H1 (cell line): Measurements from ENCODE around the gene CHPF. TPM values are rescaled to one million over a fixed set of nuclear protein-coding genes. Genes with fewer than 3 reads are reported as not detected.

Experiments
- CTCF ChIA-PET: fragments of 300-600 bp; sonication (Branson Sonifier 250); formaldehyde crosslinking; loops from one replicate; lab custom pipeline; 2021; ENCODE audit not compliant: partially characterized antibody; lab: Charles Lee
- POLR2A ChIA-PET: fragments of 300-600 bp; sonication (Branson Sonifier 250); formaldehyde crosslinking; loops from one replicate; lab custom pipeline; 2021; ENCODE audit warnings: inconsistent platforms; ENCODE audit not compliant: partially characterized antibody; lab: Charles Lee
- DNase-seq, 2 experiments: peaks; one replicate each; pipeline versions ENCODE4 v3.0.0 to v3.0.0-alpha.2; 2010 to 2022; ENCODE audit warnings: low spot score in 2 of 2, low read depth in 1 of 2, mixed read lengths in 1 of 2
- FAIRE-seq: peaks from 2 replicates; lab custom pipeline; 2011; peaks lifted over from hg19 to GRCh38; lab: Jason Lieb, UNC
- H2AFZ ChIP-seq: 2 replicates; pipeline ENCODE4 v1.8.1; 2012; ENCODE audit warnings: low read length, inconsistent platforms
- H2AK5ac ChIP-seq: 2 replicates; pipeline ENCODE4 v1.6.1; 2013; ENCODE audit warnings: low read depth, low read length
- H2BK120ac ChIP-seq: replicated peaks from 2 replicates; pipeline ENCODE3; 2013; ENCODE audit warnings: low read depth, low read length, inconsistent platforms
- H2BK12ac ChIP-seq: 2 replicates; pipeline ENCODE4 v1.6.1; 2013; ENCODE audit warnings: low read depth, low read length
- H2BK15ac ChIP-seq: 2 replicates; pipeline ENCODE4 v1.6.1; 2013; ENCODE audit warnings: low read length
- H2BK20ac ChIP-seq: 2 replicates; pipeline ENCODE4 v1.6.1; 2013; ENCODE audit warnings: low read length
- H2BK5ac ChIP-seq: 2 replicates; pipeline ENCODE4 v1.6.1; 2013; ENCODE audit warnings: low read depth, low read length
- H3K14ac ChIP-seq: 2 replicates; pipeline ENCODE4 v1.6.1; 2013; ENCODE audit warnings: inconsistent platforms; ENCODE audit not compliant: insufficient read length
- H3K18ac ChIP-seq: 2 replicates; pipeline ENCODE4 v1.6.1; 2013; ENCODE audit warnings: low read length; ENCODE audit errors: extremely low read depth
- H3K23ac ChIP-seq: 2 replicates; pipeline ENCODE4 v1.6.1; 2013; ENCODE audit warnings: inconsistent platforms; ENCODE audit not compliant: insufficient read length
- H3K23me2 ChIP-seq: 2 replicates; pipeline ENCODE4 v1.6.1; 2013; ENCODE audit warnings: low read depth, low read length
- H3K27ac ChIP-seq: 2 replicates; pipeline ENCODE4 v1.6.1; 2011; ENCODE audit warnings: low read depth, low read length, inconsistent platforms
- H3K27me3 ChIP-seq, 4 experiments: replicated peaks in 1 of 4; 1 replicate in 1 of 4; 2 replicates in 3 of 4; pipeline versions ENCODE4 v1.6.1 to v1.8.1; 2011 to 2013; ENCODE audit warnings: low read length in 3 of 4, mild to moderate bottlenecking in 3 of 4, inconsistent platforms in 2 of 4, mixed read lengths in 2 of 4, moderate library complexity in 1 of 4; ENCODE audit not compliant: control insufficient read depth in 3 of 4, insufficient read depth in 3 of 4; ENCODE audit errors: extremely low read depth in 1 of 4
- H3K36me3 ChIP-seq, 4 experiments: 2 replicates each; pipeline versions ENCODE4 v1.6.1 to v1.8.1; 2011 to 2013; ENCODE audit warnings: mild to moderate bottlenecking in 4 of 4, low read length in 3 of 4, moderate library complexity in 2 of 4, control low read depth in 1 of 4, inconsistent platforms in 1 of 4; ENCODE audit not compliant: insufficient read depth in 4 of 4, control insufficient read depth in 2 of 4
- H3K4ac ChIP-seq: replicated peaks from 2 replicates; pipeline ENCODE3; 2013; ENCODE audit warnings: low read length, low read depth, mixed read lengths, inconsistent platforms; ENCODE audit not compliant: insufficient read length
- H3K4me1 ChIP-seq, 4 experiments: replicated peaks in 1 of 4; 1 replicate in 1 of 4; 2 replicates in 3 of 4; pipeline versions ENCODE4 v1.6.1 to v1.8.1; 2011 to 2013; ENCODE audit warnings: low read length in 3 of 4, inconsistent platforms in 2 of 4, mixed read lengths in 1 of 4; ENCODE audit not compliant: insufficient read depth in 4 of 4, control insufficient read depth in 3 of 4
- H3K4me2 ChIP-seq, 2 experiments: 2 replicates each; pipeline versions ENCODE4 v1.6.1 to v1.8.1; 2011 to 2013; ENCODE audit warnings: low read depth in 2 of 2, low read length in 2 of 2, control low read depth in 1 of 2, inconsistent platforms in 1 of 2, mild to moderate bottlenecking in 1 of 2; ENCODE audit not compliant: insufficient read depth in 1 of 2
- H3K4me3 ChIP-seq, 4 experiments: fragments of 200-600, 300-600 bp in 1 of 4; sonication (generic), shearing (Covaris generic), sonication (Bioruptor Twin) in 1 of 4; 2 replicates each; pipeline versions ENCODE4 v1.5.1 to v1.8.1; 2011 to 2016; ENCODE audit warnings: low read length in 4 of 4, low read depth in 3 of 4, control low read depth in 2 of 4, inconsistent platforms in 2 of 4, mild to moderate bottlenecking in 2 of 4, mixed read lengths in 1 of 4, moderate library complexity in 1 of 4; ENCODE audit not compliant: insufficient read depth in 2 of 4; ENCODE audit errors: extremely low read depth in 1 of 4
- H3K56ac ChIP-seq: replicated peaks from 2 replicates; pipeline ENCODE3; 2013; ENCODE audit warnings: low read depth, mild to moderate bottlenecking, mixed read lengths, low read length, inconsistent platforms; ENCODE audit not compliant: insufficient read length
- H3K79me1 ChIP-seq: 2 replicates; pipeline ENCODE4 v1.6.1; 2013; ENCODE audit warnings: low read depth, low read length, control low read depth
- H3K79me2 ChIP-seq, 2 experiments: 2 replicates each; pipeline versions ENCODE4 v1.6.1 to v1.8.1; 2012 to 2013; ENCODE audit warnings: low read length in 2 of 2, mild to moderate bottlenecking in 2 of 2, inconsistent platforms in 1 of 2; ENCODE audit not compliant: insufficient read depth in 2 of 2, control insufficient read depth in 1 of 2
- H3K9ac ChIP-seq, 4 experiments: replicated peaks in 1 of 4; 1 replicate in 1 of 4; 2 replicates in 3 of 4; pipeline versions ENCODE4 v1.6.1 to v1.8.1; 2011 to 2013; ENCODE audit warnings: low read depth in 3 of 4, low read length in 3 of 4, control low read depth in 2 of 4, mild to moderate bottlenecking in 2 of 4, moderate library complexity in 2 of 4, inconsistent platforms in 1 of 4; ENCODE audit errors: extremely low read depth in 1 of 4
- H3K9me3 ChIP-seq, 2 experiments: 2 replicates each; pipeline versions ENCODE4 v1.6.1 to v1.8.1; 2012 to 2013; ENCODE audit warnings: mild to moderate bottlenecking in 2 of 2, moderate library complexity in 2 of 2, control low read depth in 1 of 2, inconsistent platforms in 1 of 2, low read depth in 1 of 2, low read length in 1 of 2, mixed read lengths in 1 of 2; ENCODE audit not compliant: insufficient read depth in 2 of 2
- H4K20me1 ChIP-seq, 2 experiments: replicated peaks in 1 of 2; 2 replicates each; pipeline versions ENCODE3 to v1.8.1; 2011 to 2013; ENCODE audit warnings: inconsistent platforms in 2 of 2, low read length in 2 of 2, mild to moderate bottlenecking in 1 of 2; ENCODE audit not compliant: insufficient read depth in 2 of 2, control insufficient read depth in 1 of 2
- H4K5ac ChIP-seq: 2 replicates; pipeline ENCODE4 v1.6.1; 2013; ENCODE audit warnings: low read length, low read depth, mixed read lengths, inconsistent platforms; ENCODE audit not compliant: insufficient read length
- H4K8ac ChIP-seq: 2 replicates; pipeline ENCODE4 v1.8.0; 2013; ENCODE audit warnings: mild to moderate bottlenecking, moderate library complexity, low read length, inconsistent platforms; ENCODE audit not compliant: insufficient read depth; ENCODE audit errors: extremely low read depth
- H4K91ac ChIP-seq: replicated peaks from 2 replicates; pipeline ENCODE3; 2013; ENCODE audit warnings: low read length, mixed read lengths, inconsistent platforms; ENCODE audit not compliant: insufficient read length
- CBX8 ChIP-seq: fragments of 300-800, 300-1000 bp; sonication (generic); IDR thresholded peaks from 2 replicates; pipeline ENCODE4 v1.7.1; 2016; ENCODE audit warnings: low read depth, low read length, borderline replicate concordance
- EGR1 ChIP-seq: IDR thresholded peaks from 2 replicates; pipeline ENCODE4 v1.6.1; 2011; ENCODE audit warnings: low read depth, low read length, borderline replicate concordance
- EP300 ChIP-seq, 2 experiments: IDR thresholded peaks; 1 replicate in 1 of 2; 2 replicates in 1 of 2; pipeline ENCODE4 v1.6.1; 2011 to 2012; ENCODE audit warnings: low read depth in 2 of 2, low read length in 2 of 2, mild to moderate bottlenecking in 2 of 2, borderline replicate concordance in 1 of 2, inconsistent platforms in 1 of 2, moderate library complexity in 1 of 2
- KDM1A ChIP-seq: fragments of 200-600, 300-600 bp; sonication (generic); IDR thresholded peaks from 2 replicates; pipeline ENCODE4 v1.7.1; 2016; ENCODE audit warnings: mild to moderate bottlenecking, low read length, borderline replicate concordance
- PHF8 ChIP-seq: fragments of 200-600 bp; sonication (generic); conservative IDR thresholded peaks from 2 replicates; pipeline ENCODE4 v1.7.1; 2012; ENCODE audit warnings: low read depth, mild to moderate bottlenecking, inconsistent platforms, low read length, moderate library complexity
- POLR2A ChIP-seq, 2 experiments: IDR thresholded peaks; 1 replicate in 1 of 2; 2 replicates in 1 of 2; pipeline ENCODE4 v1.6.1; 2011; ENCODE audit warnings: low read depth in 2 of 2, low read length in 2 of 2, mild to moderate bottlenecking in 2 of 2; ENCODE audit errors: control extremely low read depth in 1 of 2
- POLR2AphosphoS5 ChIP-seq: IDR thresholded peaks from 2 replicates; pipeline ENCODE4 v1.6.1; 2011; ENCODE audit warnings: low read depth, low read length
- RFX5 ChIP-seq: IDR thresholded peaks from 2 replicates; pipeline ENCODE4 v1.6.1; 2011; ENCODE audit warnings: low read depth, low read length, improper control_type of control experiment, borderline replicate concordance
- SIN3A ChIP-seq, 2 experiments: IDR thresholded peaks in 1 of 2; conservative IDR thresholded peaks in 1 of 2; 2 replicates each; pipeline ENCODE4 v1.6.1; 2011 to 2012; ENCODE audit warnings: low read length in 2 of 2, improper control_type of control experiment in 1 of 2, low read depth in 1 of 2, mild to moderate bottlenecking in 1 of 2
- SP1 ChIP-seq: IDR thresholded peaks from 2 replicates; pipeline ENCODE4 v1.6.1; 2011; ENCODE audit warnings: low read depth, low read length
- SUZ12 ChIP-seq: fragments of 200-600 bp; sonication (generic); IDR thresholded peaks from 2 replicates; pipeline ENCODE4 v1.6.1; 2012; ENCODE audit warnings: mild to moderate bottlenecking, inconsistent platforms, low read length, moderate library complexity, mixed read lengths
- TEAD4 ChIP-seq: IDR thresholded peaks from 2 replicates; pipeline ENCODE4 v1.6.1; 2012; ENCODE audit warnings: low read depth, low read length, inconsistent platforms, mixed read lengths
- USF2 ChIP-seq: IDR thresholded peaks from 2 replicates; pipeline ENCODE4 v1.6.1; 2011; ENCODE audit warnings: low read length, improper control_type of control experiment
- WGBS, 2 experiments: shearing (Covaris generic) in 1 of 2; methylation state at CpG; one replicate each; pipeline versions ENCODE4 v1.1.6 to v1.1.7; 2013 to 2015; ENCODE audit warnings: low lambda C conversion rate in 2 of 2, mixed read lengths in 2 of 2, inconsistent platforms in 1 of 2, low coverage in 1 of 2, missing lambda C conversion rate in 1 of 2; ENCODE audit not compliant: insufficient replicate concordance in 2 of 2, insufficient coverage in 1 of 2, insufficient read length in 1 of 2; ENCODE audit errors: extremely low coverage in 1 of 2, missing lambda C conversion rate in 1 of 2; 5-methylcytosine and 5-hydroxymethylcytosine counted together
- polyA plus RNA-seq, 7 experiments: library from polyadenylated mRNA; depleted of rRNA in 3 of 7; stranded (reverse) in 5 of 7; unstranded in 2 of 7; fragments of >200 nt in 5 of 7; fragments of 200-250 nt in 2 of 7; gene quantifications; 1 replicate in 5 of 7; 2 replicates in 1 of 7; 4 replicates in 1 of 7; pipeline versions ENCODE4 v1.2.1 to v1.2.3, GENCODE V29; 2011 to 2013; ENCODE audit warnings: missing spikeins in 2 of 7, mixed read lengths in 2 of 7
- total RNA-seq: library from RNA; stranded (reverse); fragmentation: NEBNext Ultra II Directional; extraction: Animal tissue kit (Norgen Biotek cat#: 25700); gene quantifications from 2 replicates; pipeline ENCODE4 v1.2.1, GENCODE V29; 2021

Gene CHPF
- total and polyA plus RNA-seq, 2 of the 8 experiments (the other 6 are each of a cell fraction or from before 2014, with no cell fraction given): 62.9 to 67.3 TPM

DNA sequence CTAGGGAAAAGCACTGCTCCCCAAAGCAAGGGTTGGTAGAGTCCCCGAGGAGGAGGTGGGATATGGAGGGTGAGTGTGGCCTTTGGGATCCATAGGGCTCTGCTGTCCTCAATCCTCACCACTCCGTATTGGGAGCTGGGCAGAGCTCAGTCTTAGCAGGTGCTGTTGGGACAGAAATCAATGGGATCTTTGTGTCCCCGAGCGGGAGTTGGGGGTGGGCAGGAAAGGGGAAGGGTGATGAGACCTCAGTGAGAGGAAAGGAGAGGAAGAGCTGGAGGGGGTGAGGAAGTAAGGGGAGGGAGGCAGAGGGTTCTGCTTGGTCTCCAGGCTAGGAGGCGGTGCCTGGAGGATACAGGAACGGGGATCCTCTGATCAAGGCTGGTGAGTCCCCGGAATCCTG is 26.7 kb downstream of the CHPF start:
- no peak overlapping the region for H2BK15ac ChIP-seq
- H3K14ac ChIP-seq: no peak overlapping the region
- H2AFZ ChIP-seq: no peak overlapping the region
- no peak overlapping the region for H2AK5ac ChIP-seq
- peaks cover 2 to 51% (median 40%) of the 10 kb centered on the region in 4 experiments for H3K27me3 ChIP-seq
- no peak overlapping the region for H3K18ac ChIP-seq
- H2BK20ac ChIP-seq: no peak overlapping the region
- H3K4me3 ChIP-seq: no peak overlapping the region
- FAIRE-seq (no peak), DNase-seq (no peak)
- no peak overlapping the region for H4K8ac ChIP-seq
- peaks cover 4 to 39% (median 33%) of the 10 kb centered on the region in 4 experiments for H3K4me1 ChIP-seq
- no peaks in the 10 kb centered on the region for H3K36me3 ChIP-seq
- H3K9me3 ChIP-seq: no peaks in the 10 kb centered on the region
- no peak overlapping the region for H2BK120ac ChIP-seq
- H4K91ac ChIP-seq: no peak overlapping the region
- no peak overlapping the region for H4K5ac ChIP-seq
- no peak overlapping the region for H2BK12ac ChIP-seq
- H3K27ac ChIP-seq: no peak overlapping the region
- H4K20me1 ChIP-seq: peaks cover 2 to 5% of the 10 kb centered on the region in 2 experiments
- no peak overlapping the region for H3K4ac ChIP-seq
- CTCF ChIA-PET: interaction anchor here (1.5 to 113.1 kb wide), 5 partner anchors 10 to 119 kb away, joined by 4 to 7248 read pairs (median 407); partner anchors contain the start of genes DES, GMPPA and SPEG
- WGBS, 2 experiments: 92% methylated on average over 6 of the region's 7 CpGs; no CpG with 5 or more reads in 1 of the 2 experiments
- no peak overlapping the region for H3K56ac ChIP-seq
- POLR2A ChIA-PET: interaction anchor here (0.9 to 5.5 kb wide), 2 partner anchors 20 to 35 kb away, joined by 4 to 36 read pairs; partner anchors contain the start of gene GMPPA
- no peak overlapping the region for H3K23ac ChIP-seq
- H2BK5ac ChIP-seq: no peak overlapping the region
- no peaks in the 10 kb centered on the region for H3K79me2 ChIP-seq
- H3K9ac ChIP-seq: no peak overlapping the region
- no peak overlapping the region for H3K4me2 ChIP-seq
- H3K79me1 ChIP-seq: no peaks in the 10 kb centered on the region
- peaks cover 3% of the 10 kb centered on the region; the same call in 1 of the 2 replicates for H3K23me2 ChIP-seq
- TF ChIP-seq TEAD4: no peak
- TF ChIP-seq KDM1A: no peak
- TF ChIP-seq CBX8: no peak
- no peak for TF ChIP-seq SIN3A (conservative IDR thresholded peaks at IDR 0.05 in 1 of 2, IDR thresholded peaks at IDR 0.05 in 1 of 2; ENCODE audit: low read depth in 1 of 2, low read length in 2 of 2)
- no peak for TF ChIP-seq EGR1
- no peak for TF ChIP-seq SP1
- no peak for TF ChIP-seq PHF8
- no peak for TF ChIP-seq USF2
- no peak for TF ChIP-seq RFX5
- no peak for TF ChIP-seq POLR2AphosphoS5
- no peak for TF ChIP-seq POLR2A (IDR thresholded peaks at IDR 0.05; ENCODE audit: control extremely low read depth in 1 of 2, low read depth in 2 of 2, low read length in 2 of 2)
- no peak for TF ChIP-seq EP300 (IDR thresholded peaks at IDR 0.05; ENCODE audit: borderline replicate concordance in 1 of 2, low read depth in 2 of 2, low read length in 2 of 2)
- TF ChIP-seq SUZ12: no peak
